ENCODE data around the gene TBCE.
"Not testable (repeated sequence)": the region's sequence is repeated elsewhere in the genome, so short reads cannot be mapped to it uniquely, and the experiment has no call there.

The TBCE gene

GRCh38 chr1:235469897-235470296 lies 102.7 kb downstream of the TBCE start:
- not testable (repeated sequence) for H3K4me1 Mint-ChIP-seq (ENCODE audit: low read depth); H3K27me3 Mint-ChIP-seq; H3K9me3 Mint-ChIP-seq; DNase-seq; H3K27ac Mint-ChIP-seq; H3K4me3 Mint-ChIP-seq
- peaks cover 28% of the 10 kb centered on the region for H3K36me3 Mint-ChIP-seq (ENCODE audit: low read depth)

GRCh38 chr1:235470741-235471439 lies 103.7 kb downstream of the TBCE start:
- Mint-ChIP-seq H3K36me3 (ENCODE audit: low read depth) (peaks cover 24% of the 10 kb centered on the region), H3K4me1 (ENCODE audit: low read depth) (peaks cover 8% of the 10 kb centered on the region), H3K27ac (no peak overlapping the region), H3K4me3 (no peak overlapping the region), H3K27me3 (no peaks in the 10 kb centered on the region), H3K9me3 (no peaks in the 10 kb centered on the region)
- DNase-seq: no peak

- Mint-ChIP-seq H3K27me3 (no peaks in the 10 kb centered on the region), H3K27ac (no peak overlapping the region), H3K36me3 (ENCODE audit: low read depth) (peaks cover 34% of the 10 kb centered on the region), H3K4me1 (ENCODE audit: low read depth) (peaks cover 8% of the 10 kb centered on the region), H3K9me3 (no peaks in the 10 kb centered on the region), H3K4me3 (no peak overlapping the region)
- no peak for DNase-seq
These were observed 106.6 kb downstream of the TBCE start for GRCh38 chr1:235473806-235474205.

DNA sequence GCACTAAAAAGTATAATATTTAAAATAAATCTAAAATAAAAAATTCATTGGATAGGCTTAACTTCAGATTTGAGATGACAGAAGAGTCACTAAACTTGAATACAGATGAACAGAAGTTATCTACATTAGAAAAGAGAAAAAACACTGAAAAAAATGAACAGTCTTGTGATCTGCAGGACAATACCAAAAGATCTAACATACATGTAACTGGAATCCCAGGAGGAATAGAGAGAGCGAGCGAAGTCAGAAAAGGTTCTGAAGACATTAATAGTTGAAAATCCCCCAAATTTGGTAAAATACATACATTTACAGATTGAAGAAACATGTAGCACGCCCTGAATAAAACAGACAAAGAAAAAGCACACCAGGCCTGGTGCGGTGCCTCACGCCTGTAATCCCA lies 115.9 kb downstream of the TBCE start:
- H3K9me3 Mint-ChIP-seq: peaks cover 3% of the 10 kb centered on the region
- no peak for DNase-seq
- peaks cover 60% of the 10 kb centered on the region for H3K36me3 Mint-ChIP-seq (ENCODE audit: low read depth)
- no peaks in the 10 kb centered on the region for H3K27me3 Mint-ChIP-seq
- H3K4me1 Mint-ChIP-seq (ENCODE audit: low read depth): no peaks in the 10 kb centered on the region
- no peak overlapping the region for H3K4me3 Mint-ChIP-seq
- H3K27ac Mint-ChIP-seq: no peak overlapping the region

- Mint-ChIP-seq H3K9me3 (peaks cover 3% of the 10 kb centered on the region), H3K4me1 (ENCODE audit: low read depth) (peaks cover 6% of the 10 kb centered on the region), H3K27ac (no peak overlapping the region), H3K36me3 (ENCODE audit: low read depth) (peaks cover 46% of the 10 kb centered on the region), H3K4me3 (no peak overlapping the region), H3K27me3 (no peaks in the 10 kb centered on the region)
- DNase-seq: no peak
These were observed 118.3 kb downstream of the TBCE start for GRCh38 chr1:235485558-235485957.

- Mint-ChIP-seq H3K4me1 (ENCODE audit: low read depth) (peaks cover 6% of the 10 kb centered on the region), H3K27ac (no peak overlapping the region), H3K36me3 (ENCODE audit: low read depth) (peaks cover 45% of the 10 kb centered on the region), H3K9me3 (peaks cover 3% of the 10 kb centered on the region), H3K27me3 (no peaks in the 10 kb centered on the region), H3K4me3 (no peak overlapping the region)
- DNase-seq: no peak
These were observed 119.1 kb downstream of the TBCE start for GRCh38 chr1:235486321-235486720.

DNA sequence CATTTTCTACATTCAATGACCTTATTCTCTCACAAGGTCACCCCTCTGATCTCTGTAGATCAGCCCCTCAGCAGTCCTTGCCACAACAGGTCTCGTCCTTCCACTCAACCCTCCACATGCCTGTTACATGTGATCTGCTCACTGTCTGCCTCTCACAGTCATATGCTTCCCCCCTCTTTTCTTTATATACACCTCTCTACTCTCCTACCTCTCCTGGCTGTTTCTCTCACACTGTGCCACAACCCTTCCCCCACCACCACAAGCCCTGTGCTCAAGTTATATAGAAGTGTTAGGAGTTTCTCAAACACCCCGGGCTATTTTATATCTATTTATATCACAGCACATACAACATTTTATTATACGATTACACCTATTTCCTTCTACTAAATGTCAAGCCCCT lies 124.4 kb downstream of the TBCE start:
- Mint-ChIP-seq H3K4me1 (ENCODE audit: low read depth) (peaks cover 29% of the 10 kb centered on the region), H3K27me3 (no peaks in the 10 kb centered on the region), H3K9me3 (no peaks in the 10 kb centered on the region), H3K27ac (no peak overlapping the region), H3K4me3 (no peak overlapping the region), H3K36me3 (ENCODE audit: low read depth) (peaks cover 51% of the 10 kb centered on the region)
- no peak for DNase-seq

- Mint-ChIP-seq H3K4me1 (ENCODE audit: low read depth) (peaks cover 28% of the 10 kb centered on the region), H3K4me3 (no peak overlapping the region), H3K9me3 (no peaks in the 10 kb centered on the region), H3K36me3 (ENCODE audit: low read depth) (peaks cover 41% of the 10 kb centered on the region), H3K27me3 (no peaks in the 10 kb centered on the region), H3K27ac (no peak overlapping the region)
- DNase-seq: no peak
These were observed 127.3 kb downstream of the TBCE start for GRCh38 chr1:235494531-235494930.

- no peak overlapping the region for H3K27ac Mint-ChIP-seq
- no peaks in the 10 kb centered on the region for H3K9me3 Mint-ChIP-seq
- H3K4me1 Mint-ChIP-seq (ENCODE audit: low read depth): peaks cover 23% of the 10 kb centered on the region
- no peak overlapping the region for H3K4me3 Mint-ChIP-seq
- H3K27me3 Mint-ChIP-seq: no peaks in the 10 kb centered on the region
- peaks cover 39% of the 10 kb centered on the region for H3K36me3 Mint-ChIP-seq (ENCODE audit: low read depth)
- DNase-seq: no peak
These were observed 127.8 kb downstream of the TBCE start for GRCh38 chr1:235495030-235495429.

GRCh38 chr1:235495551-235495950 lies 128.3 kb downstream of the TBCE start:
- Mint-ChIP-seq H3K36me3 (ENCODE audit: low read depth) (peaks cover 39% of the 10 kb centered on the region), H3K27me3 (no peaks in the 10 kb centered on the region), H3K27ac (no peak overlapping the region), H3K9me3 (no peaks in the 10 kb centered on the region), H3K4me3 (no peak overlapping the region), H3K4me1 (ENCODE audit: low read depth) (peaks cover 25% of the 10 kb centered on the region)
- no peak for DNase-seq

DNA sequence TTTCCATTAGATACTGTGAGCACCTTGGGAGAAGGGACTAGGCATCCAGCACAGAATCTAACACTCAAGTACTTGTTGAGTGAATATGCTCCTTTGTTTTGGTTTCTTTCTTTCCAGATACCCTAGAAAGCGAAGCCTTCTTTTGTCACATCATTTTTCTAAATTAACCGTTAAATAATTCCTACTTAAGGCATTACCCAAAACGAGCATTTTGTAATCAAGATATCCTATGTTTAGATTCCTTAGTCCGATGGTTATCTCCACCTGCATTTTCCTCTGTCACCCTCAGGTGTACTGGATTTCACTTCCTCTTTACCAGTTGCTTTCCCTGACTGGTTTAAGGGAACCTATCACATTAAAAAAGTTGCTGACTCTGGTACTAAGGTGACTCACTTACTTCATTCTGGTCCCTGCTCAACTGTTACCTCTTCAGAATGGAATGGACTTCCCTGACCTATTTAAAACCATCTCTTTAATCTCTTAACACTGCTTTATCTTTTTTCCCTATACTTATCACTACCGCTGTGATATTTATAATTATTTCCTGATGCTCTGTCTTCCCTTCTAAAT lies 133.8 kb downstream of the TBCE start:
- DNase-seq: no peak
- Mint-ChIP-seq H3K27me3 (no peaks in the 10 kb centered on the region), H3K9me3 (no peaks in the 10 kb centered on the region), H3K36me3 (ENCODE audit: low read depth) (peaks cover 14% of the 10 kb centered on the region), H3K4me3 (no peak overlapping the region), H3K4me1 (ENCODE audit: low read depth) (peaks cover 28% of the 10 kb centered on the region), H3K27ac (no peak overlapping the region)
